Astrocyte (in vitro differentiated cells and primary cell): ENCODE measurements around the gene ZNF101. TPM values are rescaled to one million over a fixed set of nuclear protein-coding genes. Genes with fewer than 3 reads are reported as not detected.

Experiments used
- DNase-seq: peaks from one replicate; pipeline ENCODE4 v3.0.0-alpha.2; 2010; ENCODE audit warnings: low read depth
- FAIRE-seq: peaks from 2 replicates; lab custom pipeline; 2011; peaks lifted over from hg19 to GRCh38; lab: Jason Lieb, UNC
- H2AFZ ChIP-seq: 2 replicates; pipeline ENCODE4 v1.6.0; 2012; ENCODE audit warnings: low read depth, low read length, inconsistent platforms
- H3K27ac ChIP-seq: 2 replicates; pipeline ENCODE4 v1.5.1; 2011; ENCODE audit warnings: low read depth, low read length, inconsistent platforms
- H3K27me3 ChIP-seq: 2 replicates; pipeline ENCODE4 v1.6.0; 2011; ENCODE audit warnings: low read length, inconsistent platforms; ENCODE audit not compliant: insufficient read depth
- H3K36me3 ChIP-seq: 2 replicates; pipeline ENCODE4 v1.5.1; 2011; ENCODE audit warnings: low read length, inconsistent platforms; ENCODE audit not compliant: insufficient read depth
- H3K4me1 ChIP-seq: 2 replicates; pipeline ENCODE4 v1.5.1; 2011; ENCODE audit warnings: low read length, inconsistent platforms; ENCODE audit not compliant: insufficient read depth
- H3K4me2 ChIP-seq: 2 replicates; pipeline ENCODE4 v1.6.0; 2012; ENCODE audit warnings: low read length, inconsistent platforms
- H3K4me3 ChIP-seq: 2 replicates; pipeline ENCODE4 v1.5.1; 2011; ENCODE audit warnings: low read depth, mild to moderate bottlenecking, low read length, inconsistent platforms; ENCODE audit not compliant: insufficient read depth
- H3K79me2 ChIP-seq: 2 replicates; pipeline ENCODE4 v1.6.0; 2012; ENCODE audit warnings: mild to moderate bottlenecking, low read length, inconsistent platforms; ENCODE audit not compliant: insufficient read depth
- H3K9ac ChIP-seq: 2 replicates; pipeline ENCODE4 v1.6.0; 2012; ENCODE audit warnings: mild to moderate bottlenecking, low read length, inconsistent platforms
- H3K9me3 ChIP-seq: 2 replicates; pipeline ENCODE4 v1.5.1; 2012; ENCODE audit warnings: low read depth, mild to moderate bottlenecking, low read length, inconsistent platforms; ENCODE audit not compliant: insufficient read depth
- H4K20me1 ChIP-seq: 2 replicates; pipeline ENCODE4 v1.6.0; 2012; ENCODE audit warnings: low read length, inconsistent platforms; ENCODE audit not compliant: insufficient read depth
- H3K27ac Mint-ChIP-seq: one replicate; pipeline ENCODE4 v1.8.0; 2021; ENCODE audit warnings: mild to moderate bottlenecking, mixed read lengths; ENCODE audit not compliant: unreplicated experiment
- H3K27me3 Mint-ChIP-seq: one replicate; pipeline ENCODE4 v1.8.0; 2021; ENCODE audit warnings: low read depth, mixed read lengths; ENCODE audit not compliant: unreplicated experiment
- H3K36me3 Mint-ChIP-seq: one replicate; pipeline ENCODE4 v1.8.0; 2021; ENCODE audit warnings: low read depth, mixed read lengths; ENCODE audit not compliant: unreplicated experiment
- H3K4me1 Mint-ChIP-seq: one replicate; pipeline ENCODE4 v1.8.0; 2021; ENCODE audit warnings: low read depth, mixed read lengths; ENCODE audit not compliant: unreplicated experiment
- H3K4me3 Mint-ChIP-seq: one replicate; pipeline ENCODE4 v1.8.0; 2021; ENCODE audit warnings: mild to moderate bottlenecking, moderate library complexity, mixed read lengths; ENCODE audit not compliant: unreplicated experiment
- H3K9me3 Mint-ChIP-seq: one replicate; pipeline ENCODE4 v1.8.0; 2021; ENCODE audit warnings: mild to moderate bottlenecking, mixed read lengths; ENCODE audit not compliant: unreplicated experiment
- EZH2 ChIP-seq: IDR thresholded peaks from 2 replicates; pipeline ENCODE4 v1.6.1; 2012; ENCODE audit warnings: mild to moderate bottlenecking, low read length, inconsistent platforms; ENCODE audit not compliant: insufficient read depth
- total RNA-seq: library from RNA; stranded (reverse); gene quantifications from 2 replicates; pipeline ENCODE4 v1.2.1, GENCODE V29; 2021
- TF ChIP-seq, protein P1 (sequence below): IDR thresholded peaks from 2 replicates; pipeline ENCODE4 v1.5.1; 2011; ENCODE audit warnings: low read depth, mild to moderate bottlenecking, inconsistent platforms, low read length, moderate library complexity; ENCODE audit not compliant: insufficient read depth

ZNF101 gene
- total RNA-seq, 1 donor from 2014 or later, result 8.9 TPM

DNA sequence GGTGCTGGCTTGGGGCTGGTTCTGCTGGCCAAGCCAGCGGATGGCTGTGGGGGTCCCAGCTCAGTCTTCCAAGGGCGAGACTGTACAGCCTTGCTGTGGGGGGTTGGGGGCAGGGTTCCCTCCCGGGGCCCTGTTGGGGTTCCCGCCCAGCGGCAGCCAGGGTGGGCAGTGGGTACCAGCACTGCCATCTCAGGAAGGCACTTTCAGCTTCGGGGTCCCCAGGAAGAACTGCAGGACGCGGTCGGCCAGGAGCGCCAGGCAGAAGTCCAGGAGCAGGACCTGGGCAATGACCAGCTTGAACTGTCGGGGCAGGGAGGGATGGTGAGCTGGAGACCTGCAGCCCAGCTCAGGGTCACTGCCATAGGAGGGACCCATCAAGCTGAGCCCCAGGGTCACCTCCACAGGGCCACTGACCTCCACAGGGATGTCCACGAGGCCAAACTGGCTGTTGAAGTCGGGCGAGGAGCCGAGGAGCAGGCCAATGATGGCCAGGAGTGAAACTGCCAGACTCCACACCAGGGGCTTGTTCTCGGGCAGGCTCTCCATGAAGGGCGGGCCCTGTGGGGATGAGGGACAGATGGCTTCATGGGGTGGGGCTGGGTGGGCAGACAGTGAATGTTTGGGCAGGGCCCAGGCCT is 23.3 kb upstream of the ZNF101 start:
- Histone ChIP-seq H3K36me3 (peaks cover 9% of the 10 kb centered on the region), H3K27me3 (no peaks in the 10 kb centered on the region), H2AFZ (no peak overlapping the region), H3K27ac (no peak overlapping the region), H3K9me3 (no peaks in the 10 kb centered on the region), H3K79me2 (peaks cover 11% of the 10 kb centered on the region), H3K4me1 (peaks cover 10% of the 10 kb centered on the region), H3K9ac (no peak overlapping the region), H3K4me2 (no peak overlapping the region), H3K4me3 (no peak overlapping the region), H4K20me1 (peaks cover 5% of the 10 kb centered on the region)
- FAIRE-seq (no peak), DNase-seq (no peak)
- no peaks in the 10 kb centered on the region for H3K9me3 Mint-ChIP-seq
- no peak for TF ChIP-seq EZH2
- TF ChIP-seq, protein P1, sequence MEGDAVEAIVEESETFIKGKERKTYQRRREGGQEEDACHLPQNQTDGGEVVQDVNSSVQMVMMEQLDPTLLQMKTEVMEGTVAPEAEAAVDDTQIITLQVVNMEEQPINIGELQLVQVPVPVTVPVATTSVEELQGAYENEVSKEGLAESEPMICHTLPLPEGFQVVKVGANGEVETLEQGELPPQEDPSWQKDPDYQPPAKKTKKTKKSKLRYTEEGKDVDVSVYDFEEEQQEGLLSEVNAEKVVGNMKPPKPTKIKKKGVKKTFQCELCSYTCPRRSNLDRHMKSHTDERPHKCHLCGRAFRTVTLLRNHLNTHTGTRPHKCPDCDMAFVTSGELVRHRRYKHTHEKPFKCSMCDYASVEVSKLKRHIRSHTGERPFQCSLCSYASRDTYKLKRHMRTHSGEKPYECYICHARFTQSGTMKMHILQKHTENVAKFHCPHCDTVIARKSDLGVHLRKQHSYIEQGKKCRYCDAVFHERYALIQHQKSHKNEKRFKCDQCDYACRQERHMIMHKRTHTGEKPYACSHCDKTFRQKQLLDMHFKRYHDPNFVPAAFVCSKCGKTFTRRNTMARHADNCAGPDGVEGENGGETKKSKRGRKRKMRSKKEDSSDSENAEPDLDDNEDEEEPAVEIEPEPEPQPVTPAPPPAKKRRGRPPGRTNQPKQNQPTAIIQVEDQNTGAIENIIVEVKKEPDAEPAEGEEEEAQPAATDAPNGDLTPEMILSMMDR, result no peak
- H3K4me1 Mint-ChIP-seq, result peaks cover 4% of the 10 kb centered on the region
- H3K4me3 Mint-ChIP-seq, result no peak overlapping the region
- no peak overlapping the region for H3K27ac Mint-ChIP-seq
- H3K27me3 Mint-ChIP-seq, result no peaks in the 10 kb centered on the region
- peaks cover 11% of the 10 kb centered on the region for H3K36me3 Mint-ChIP-seq

GRCh38 chr19:19647037-19647835 is 21.4 kb upstream of the ZNF101 start:
- no peak overlapping the region for H2AFZ ChIP-seq
- H3K4me3 ChIP-seq, result no peak overlapping the region
- peaks cover 18% of the 10 kb centered on the region for H3K36me3 ChIP-seq
- peaks cover 10% of the 10 kb centered on the region for H3K4me1 ChIP-seq
- Mint-ChIP-seq H3K4me3 (no peak overlapping the region), H3K9me3 (no peaks in the 10 kb centered on the region), H3K4me1 (peaks cover 3% of the 10 kb centered on the region), H3K27me3 (no peaks in the 10 kb centered on the region), H3K27ac (no peak overlapping the region), H3K36me3 (peaks cover 19% of the 10 kb centered on the region)
- H3K27ac ChIP-seq, result no peak overlapping the region
- no peak overlapping the region for H3K9ac ChIP-seq
- no peaks in the 10 kb centered on the region for H3K9me3 ChIP-seq
- H3K79me2 ChIP-seq, result peaks cover 11% of the 10 kb centered on the region
- H3K27me3 ChIP-seq, result no peaks in the 10 kb centered on the region
- H3K4me2 ChIP-seq, result no peak overlapping the region
- TF ChIP-seq, protein P1, result no peak
- TF ChIP-seq EZH2, result no peak
- peaks cover 7% of the 10 kb centered on the region for H4K20me1 ChIP-seq
- no peak for FAIRE-seq
- no peak for DNase-seq
